Mesenchymal stem cell (in vitro differentiated cells and primary cell): ENCODE data around the gene PAPPA.

Source experiments
- DNase-seq: peaks from one replicate; pipeline ENCODE4 v3.0.0-alpha.2; 2013
- H2AFZ ChIP-seq: one replicate; pipeline ENCODE4 v1.6.1; 2013; ENCODE audit warnings: low read depth, mild to moderate bottlenecking, control low read depth, inconsistent platforms, low read length, moderate library complexity
- H2AK5ac ChIP-seq: 2 replicates; pipeline ENCODE4 v1.6.1; 2013; ENCODE audit warnings: low read length, moderate library complexity, mild to moderate bottlenecking, inconsistent platforms; ENCODE audit not compliant: severe bottlenecking
- H2BK120ac ChIP-seq: one replicate; pipeline ENCODE4 v1.6.1; 2013; ENCODE audit warnings: low read depth, mild to moderate bottlenecking, inconsistent platforms, low read length, moderate library complexity
- H2BK12ac ChIP-seq, 2 experiments: one replicate each; pipeline ENCODE4 v1.6.1; 2013; ENCODE audit warnings: inconsistent platforms in 2 of 2, low read length in 2 of 2, mild to moderate bottlenecking in 2 of 2, moderate library complexity in 2 of 2, control low read depth in 1 of 2
- H2BK15ac ChIP-seq: one replicate; pipeline ENCODE4 v1.6.1; 2013; ENCODE audit warnings: mild to moderate bottlenecking, low read depth, inconsistent platforms; ENCODE audit not compliant: poor library complexity, severe bottlenecking
- H2BK5ac ChIP-seq: 2 replicates; pipeline ENCODE4 v1.6.1; 2013; ENCODE audit warnings: low read depth, mild to moderate bottlenecking, low read length, control low read depth, inconsistent platforms; ENCODE audit not compliant: poor library complexity, severe bottlenecking
- H3K14ac ChIP-seq, 2 experiments: one replicate each; pipeline ENCODE4 v1.6.1; 2013; ENCODE audit warnings: inconsistent platforms in 2 of 2, low read length in 2 of 2, control low read depth in 1 of 2, mild to moderate bottlenecking in 1 of 2, moderate library complexity in 1 of 2
- H3K18ac ChIP-seq, 2 experiments: one replicate each; pipeline ENCODE4 v1.6.1; 2013; ENCODE audit warnings: inconsistent platforms in 2 of 2, low read length in 2 of 2, control low read depth in 1 of 2, low read depth in 1 of 2, mild to moderate bottlenecking in 1 of 2
- H3K23ac ChIP-seq, 2 experiments: one replicate each; pipeline ENCODE4 v1.6.1; 2013; ENCODE audit warnings: inconsistent platforms in 2 of 2, low read length in 2 of 2, mild to moderate bottlenecking in 2 of 2, moderate library complexity in 2 of 2, control low read depth in 1 of 2
- H3K27ac ChIP-seq: 2 replicates; pipeline ENCODE4 v1.5.1; 2013; ENCODE audit warnings: mild to moderate bottlenecking, moderate library complexity, low read length, control low read depth, inconsistent platforms; ENCODE audit not compliant: poor library complexity, severe bottlenecking
- H3K27me3 ChIP-seq, 2 experiments: 2 replicates each; pipeline versions ENCODE4 v1.6.1 to v1.7.0; 2013; ENCODE audit warnings: low read length in 2 of 2, mild to moderate bottlenecking in 2 of 2, moderate library complexity in 2 of 2, control low read depth in 1 of 2, inconsistent platforms in 1 of 2; ENCODE audit not compliant: control insufficient read depth in 1 of 2, insufficient read depth in 1 of 2
- H3K36me3 ChIP-seq, 2 experiments: 2 replicates each; pipeline versions ENCODE4 v1.6.1 to v1.7.0; 2013; ENCODE audit warnings: low read length in 2 of 2, control low read depth in 1 of 2, inconsistent platforms in 1 of 2, low read depth in 1 of 2, mild to moderate bottlenecking in 1 of 2; ENCODE audit not compliant: insufficient read depth in 2 of 2, control insufficient read depth in 1 of 2
- H3K4ac ChIP-seq, 2 experiments: one replicate each; pipeline ENCODE4 v1.6.1; 2013; ENCODE audit warnings: inconsistent platforms in 2 of 2, low read length in 2 of 2, mild to moderate bottlenecking in 2 of 2, moderate library complexity in 2 of 2, control low read depth in 1 of 2, low read depth in 1 of 2
- H3K4me1 ChIP-seq: 2 replicates; pipeline ENCODE4 v1.6.1; 2013; ENCODE audit warnings: low read depth, low read length, control low read depth; ENCODE audit not compliant: control insufficient read depth, insufficient read depth
- H3K4me2 ChIP-seq: 2 replicates; pipeline ENCODE4 v1.6.1; 2013; ENCODE audit warnings: low read length, mild to moderate bottlenecking, inconsistent platforms; ENCODE audit not compliant: poor library complexity, severe bottlenecking
- H3K4me3 ChIP-seq, 2 experiments: 2 replicates each; pipeline versions ENCODE4 v1.5.1 to v1.7.0; 2013; ENCODE audit warnings: low read length in 2 of 2, mild to moderate bottlenecking in 2 of 2, control low read depth in 1 of 2, low read depth in 1 of 2; ENCODE audit not compliant: insufficient read depth in 1 of 2
- H3K79me1 ChIP-seq: replicated peaks from 2 replicates; pipeline ENCODE4 v1.6.1; 2013; ENCODE audit warnings: mild to moderate bottlenecking, control low read depth, low read length, inconsistent platforms; ENCODE audit not compliant: poor library complexity, severe bottlenecking
- H3K9ac ChIP-seq: 2 replicates; pipeline ENCODE4 v1.7.0; 2013; ENCODE audit warnings: mild to moderate bottlenecking, low read length, moderate library complexity
- H3K9me3 ChIP-seq: 2 replicates; pipeline ENCODE4 v1.7.0; 2013; ENCODE audit warnings: mild to moderate bottlenecking, low read length; ENCODE audit not compliant: control insufficient read depth
- H4K8ac ChIP-seq: one replicate; pipeline ENCODE4 v1.6.1; 2013; ENCODE audit warnings: inconsistent platforms, mild to moderate bottlenecking, low read length, moderate library complexity
- H4K91ac ChIP-seq: one replicate; pipeline ENCODE4 v1.6.1; 2013; ENCODE audit warnings: mild to moderate bottlenecking, low read length, inconsistent platforms
- WGBS: methylation state at CpG from one replicate; pipeline ENCODE4 v1.1.7; 2013; ENCODE audit warnings: mixed read lengths; 5-methylcytosine and 5-hydroxymethylcytosine counted together

PAPPA gene

DNA sequence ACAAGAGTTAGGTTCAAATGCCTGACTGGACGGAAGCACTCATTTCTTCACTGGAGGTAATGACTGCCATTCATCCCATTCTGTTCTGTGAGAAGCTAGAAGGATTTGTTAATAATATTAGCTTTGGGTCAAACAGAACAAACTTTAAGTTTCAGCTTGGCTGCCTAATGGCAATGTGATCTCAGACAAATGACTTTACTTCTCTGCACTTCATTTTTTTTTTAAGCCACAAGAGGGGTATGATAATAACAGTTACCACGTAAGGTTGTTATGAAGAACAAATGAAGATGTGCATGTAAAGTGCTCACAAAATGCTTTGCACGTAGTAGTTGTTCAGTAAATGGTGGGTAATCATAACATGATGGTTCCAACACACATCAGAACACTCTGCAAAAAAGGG, 199.4 kb downstream of the PAPPA start:
- no peak for DNase-seq
- Histone ChIP-seq H3K4me2 (no peak overlapping the region), H3K18ac (no peak overlapping the region), H3K4ac (no peak overlapping the region), H4K8ac (no peak overlapping the region), H3K36me3 (peaks cover 33 to 97% of the 10 kb centered on the region in 2 experiments), H3K4me3 (no peak overlapping the region), H2AFZ (no peak overlapping the region), H2BK5ac (no peak overlapping the region), H3K27me3 (no peaks in the 10 kb centered on the region), H2BK120ac (no peak overlapping the region), H4K91ac (no peak overlapping the region), H3K9me3 (no peaks in the 10 kb centered on the region), H3K9ac (no peak overlapping the region), H3K23ac (no peak overlapping the region), H2BK12ac (no peak overlapping the region), H3K27ac (no peak overlapping the region), H2AK5ac (no peak overlapping the region), H2BK15ac (no peak overlapping the region), H3K14ac (no peak overlapping the region), H3K79me1 (no peaks in the 10 kb centered on the region), H3K4me1 (peaks cover 4% of the 10 kb centered on the region)
- 100% methylated on average over 2 of the region's 3 CpGs for whole genome bisulfite sequencing

DNA sequence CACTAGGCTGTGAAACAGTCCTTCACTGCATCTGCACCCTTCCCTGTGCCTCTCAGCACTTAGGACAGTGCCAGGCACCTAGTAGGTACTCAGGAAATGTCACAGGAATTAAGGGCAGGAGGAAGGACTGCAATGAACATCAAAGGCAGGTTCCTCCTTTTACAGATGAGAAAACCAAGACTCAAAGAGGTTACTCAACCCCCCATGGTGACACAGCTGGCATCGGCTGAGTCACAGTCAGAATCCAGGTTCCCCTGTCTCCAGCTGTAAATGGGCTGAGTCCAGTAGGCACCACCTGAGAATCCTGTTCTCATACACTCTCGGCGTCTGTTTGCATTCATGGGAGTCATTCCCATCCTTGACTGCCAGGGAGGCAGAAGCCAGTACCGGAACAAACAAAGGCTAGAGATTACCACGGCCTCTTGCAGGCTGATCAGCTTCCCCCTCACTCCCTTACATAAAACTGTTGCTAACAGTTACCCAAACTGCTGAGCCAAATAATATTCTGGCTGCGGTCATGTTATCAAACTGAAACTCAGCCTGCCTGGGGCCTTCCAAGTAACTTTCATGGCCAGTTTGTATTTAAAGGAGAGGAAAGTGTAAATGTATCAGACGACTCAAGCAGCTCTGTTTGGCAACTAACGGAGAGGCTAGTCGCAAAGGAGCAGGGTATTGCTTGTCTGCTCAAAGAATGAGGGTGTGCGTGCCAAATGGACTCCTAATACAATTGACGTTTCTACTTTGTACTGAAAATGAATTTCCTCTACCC, 201.7 kb downstream of the PAPPA start:
- H3K4me1 ChIP-seq, result peaks cover 4% of the 10 kb centered on the region
- no peak overlapping the region for H4K8ac ChIP-seq
- H2BK12ac ChIP-seq, result no peak overlapping the region
- no peak overlapping the region for H2AK5ac ChIP-seq
- no peak overlapping the region for H2BK120ac ChIP-seq
- H4K91ac ChIP-seq, result peak overlapping the region; percentile 53
- no peak overlapping the region for H3K4me2 ChIP-seq
- H3K14ac ChIP-seq, result no peak overlapping the region
- H3K79me1 ChIP-seq, result no peaks in the 10 kb centered on the region
- H2BK15ac ChIP-seq, result no peak overlapping the region
- H3K9me3 ChIP-seq, result no peaks in the 10 kb centered on the region
- peaks cover 34 to 97% of the 10 kb centered on the region in 2 experiments for H3K36me3 ChIP-seq
- H2AFZ ChIP-seq, result no peak overlapping the region
- no peaks in the 10 kb centered on the region for H3K27me3 ChIP-seq
- no peak overlapping the region for H3K27ac ChIP-seq
- H3K18ac ChIP-seq, result no peak overlapping the region
- H3K4me3 ChIP-seq, result peak overlapping the region in 1 of 2 experiments; percentile 25
- DNase-seq, result no peak
- no peak overlapping the region for H3K23ac ChIP-seq
- H2BK5ac ChIP-seq, result no peak overlapping the region
- H3K9ac ChIP-seq, result peak overlapping the region; percentile 68
- 81% methylated on average over 11 of the region's 11 CpGs for WGBS
- no peak overlapping the region for H3K4ac ChIP-seq

- Histone ChIP-seq H2BK5ac (no peak overlapping the region), H2AK5ac (no peak overlapping the region), H3K4me1 (peaks cover 4% of the 10 kb centered on the region), H3K79me1 (no peaks in the 10 kb centered on the region), H3K9ac (no peak overlapping the region), H3K27ac (no peak overlapping the region), H2AFZ (no peak overlapping the region), H3K9me3 (no peaks in the 10 kb centered on the region), H3K14ac (no peak overlapping the region), H2BK12ac (no peak overlapping the region), H2BK120ac (no peak overlapping the region), H3K27me3 (no peaks in the 10 kb centered on the region), H3K4ac (no peak overlapping the region), H3K4me3 (no peak overlapping the region), H3K18ac (no peak overlapping the region), H4K8ac (no peak overlapping the region), H2BK15ac (no peak overlapping the region), H3K23ac (no peak overlapping the region), H3K36me3 (peaks cover 31 to 97% of the 10 kb centered on the region in 2 experiments), H3K4me2 (no peak overlapping the region), H4K91ac (no peak overlapping the region)
- DNase-seq, result no peak
- 95% methylated on average over 3 of the region's 3 CpGs for WGBS
Measured at GRCh38 chr9:116358251-116358650, 204.7 kb downstream of the PAPPA start.

DNA sequence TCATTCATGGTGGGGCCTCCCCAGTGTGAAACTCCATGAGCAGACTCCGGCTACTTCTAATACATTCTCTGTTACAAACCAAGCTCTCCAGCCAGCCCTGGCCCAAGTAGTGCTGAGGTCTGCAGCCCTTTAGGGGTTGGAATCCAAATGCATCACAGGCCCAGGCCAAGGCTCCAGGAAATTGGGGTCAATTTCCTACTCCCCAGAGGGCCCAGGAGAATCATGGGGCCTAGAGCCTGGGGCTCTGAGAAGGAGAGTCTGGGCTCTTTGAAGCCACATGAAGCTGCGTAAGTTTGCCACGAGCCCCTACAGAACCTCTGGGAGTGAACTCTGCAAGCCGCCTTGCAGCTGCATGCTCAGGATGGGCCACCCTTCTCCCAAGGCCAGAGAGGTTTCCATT, 206.4 kb downstream of the PAPPA start:
- H2AK5ac ChIP-seq, result no peak overlapping the region
- H4K8ac ChIP-seq, result no peak overlapping the region

More for the DNA sequence above, 206.4 kb downstream of the PAPPA start:
- 69% methylated on average over 4 of the region's 4 CpGs for WGBS
- no peak overlapping the region for H2AFZ ChIP-seq
- no peak overlapping the region for H3K23ac ChIP-seq
- H3K79me1 ChIP-seq, result no peaks in the 10 kb centered on the region
- DNase-seq, result no peak
- H3K27ac ChIP-seq, result no peak overlapping the region
- no peaks in the 10 kb centered on the region for H3K27me3 ChIP-seq
- H3K18ac ChIP-seq, result no peak overlapping the region
- H2BK120ac ChIP-seq, result no peak overlapping the region
- H3K4me3 ChIP-seq, result no peak overlapping the region
- H3K9me3 ChIP-seq, result no peaks in the 10 kb centered on the region
- H2BK12ac ChIP-seq, result no peak overlapping the region
- H3K14ac ChIP-seq, result no peak overlapping the region
- H3K9ac ChIP-seq, result no peak overlapping the region
- no peak overlapping the region for H2BK15ac ChIP-seq
- H4K91ac ChIP-seq, result no peak overlapping the region
- peaks cover 6% of the 10 kb centered on the region for H3K4me1 ChIP-seq
- H3K4ac ChIP-seq, result no peak overlapping the region
- H3K36me3 ChIP-seq, result peaks cover 21 to 96% of the 10 kb centered on the region in 2 experiments
- no peak overlapping the region for H3K4me2 ChIP-seq
- no peak overlapping the region for H2BK5ac ChIP-seq
